Esophagus squamous epithelium (tissue), 5 donors: Measurements from ENCODE around the gene NNMT. TPM values are rescaled to one million over a fixed set of nuclear protein-coding genes. Genes with fewer than 3 reads are reported as not detected.

Source experiments
- DNase-seq: peaks from one replicate; lab custom pipeline; 2025; lab: John Stamatoyannopoulos, UW
- H3K27ac ChIP-seq, 4 donors: fragments of 200-600 bp; sonication (generic); one replicate each; pipeline ENCODE4 v1.5.1; 2016 to 2019; ENCODE audit warnings: mild to moderate bottlenecking in 1 of 4
- H3K27me3 ChIP-seq, 4 donors: fragments of 200-600 bp; sonication (generic); 1 replicate in 3 of 4; 2 replicates in 1 of 4; pipeline versions ENCODE4 v1.5.1 to v1.6.0; 2017 to 2021; ENCODE audit warnings: antibody characterized with exemption in 1 of 4
- H3K36me3 ChIP-seq, 3 donors: fragments of 200-600 bp; sonication (generic); one replicate each; pipeline ENCODE4 v1.5.1; 2016 to 2019
- H3K4me1 ChIP-seq, 3 donors: fragments of 200-600 bp; sonication (generic); one replicate each; pipeline ENCODE4 v1.5.1; 2017 to 2019
- H3K4me3 ChIP-seq, 4 donors: fragments of 200-600 bp; sonication (generic); 1 replicate in 3 of 4; 2 replicates in 1 of 4; pipeline ENCODE4 v1.5.1; 2016 to 2019; ENCODE audit warnings: mild to moderate bottlenecking in 2 of 4, moderate library complexity in 1 of 4
- H3K9me3 ChIP-seq, 3 donors: fragments of 200-600 bp; sonication (generic); one replicate each; pipeline ENCODE4 v1.5.1; 2016 to 2019
- POLR2A ChIP-seq, 4 donors: fragments of 450-650 bp; IDR thresholded peaks; one replicate each; pipeline ENCODE4 v1.6.1; 2017; ENCODE audit warnings: antibody characterized with exemption in 4 of 4, mild to moderate bottlenecking in 4 of 4, moderate library complexity in 3 of 4
- WGBS, 2 donors: methylation state at CpG; one replicate each; pipeline ENCODE4 v1.1.5; 2018; 5-methylcytosine and 5-hydroxymethylcytosine counted together
- intact Hi-C: fragments of 100-400 bp; cut with DNase I; formaldehyde crosslinking; loops from one replicate; pipeline ENCODE4 v1.15.0; 2022
- total RNA-seq, 4 donors: library from RNA; depleted of rRNA; stranded (reverse); fragments of >200 nt; gene quantifications; one replicate each; pipeline ENCODE4 v1.1.0, GENCODE V29; 2016
- TF ChIP-seq, protein P1 (sequence below), 6 experiments: fragments of 450-650 bp in 4 of 6; fragments of 200-600 bp in 2 of 6; sonication (generic) in 2 of 6; IDR thresholded peaks; one replicate each; pipeline ENCODE4 v1.5.1; 2016 to 2019; ENCODE audit warnings: antibody characterized with exemption in 6 of 6, mild to moderate bottlenecking in 4 of 6, moderate library complexity in 4 of 6
- donor health status: DM: yes; HTN: yes; CAD: no.

Gene NNMT
- total RNA-seq, 4 donors from 2014 or later = 4.1 to 142 (median 56.8) TPM

DNA sequence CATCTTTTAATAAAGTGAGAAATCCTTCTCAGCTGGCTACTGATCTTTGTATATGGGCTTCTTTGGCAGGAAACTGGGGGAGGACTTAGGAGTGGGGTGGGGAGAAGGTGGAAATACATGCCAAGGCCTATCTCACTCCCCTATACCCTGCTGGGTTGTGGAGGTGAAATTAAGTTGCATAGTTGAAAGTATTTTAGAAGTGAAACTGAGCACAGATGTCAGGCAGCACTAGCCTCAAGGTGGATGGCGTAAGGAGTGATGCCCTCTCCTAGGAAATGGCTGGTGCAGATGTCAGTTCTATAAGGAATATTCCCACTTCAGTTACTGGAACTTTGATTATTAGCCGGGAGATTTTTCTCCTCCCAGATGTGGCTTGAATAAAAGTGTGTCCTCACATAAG is 46.3 kb downstream of the NNMT start:
- intact Hi-C loops = no loop called here
- H3K36me3 ChIP-seq = no peaks in the 10 kb centered on the region
- peaks cover 0 to 7% (median 7%) of the 10 kb centered on the region in 3 donors for H3K4me1 ChIP-seq
- DNase-seq = no peak
- H3K27me3 ChIP-seq = no peaks in the 10 kb centered on the region
- H3K9me3 ChIP-seq = no peaks in the 10 kb centered on the region
- no peak overlapping the region for H3K4me3 ChIP-seq
- no peak for TF ChIP-seq POLR2A (IDR thresholded peaks at IDR 0.05)
- TF ChIP-seq, protein P1, sequence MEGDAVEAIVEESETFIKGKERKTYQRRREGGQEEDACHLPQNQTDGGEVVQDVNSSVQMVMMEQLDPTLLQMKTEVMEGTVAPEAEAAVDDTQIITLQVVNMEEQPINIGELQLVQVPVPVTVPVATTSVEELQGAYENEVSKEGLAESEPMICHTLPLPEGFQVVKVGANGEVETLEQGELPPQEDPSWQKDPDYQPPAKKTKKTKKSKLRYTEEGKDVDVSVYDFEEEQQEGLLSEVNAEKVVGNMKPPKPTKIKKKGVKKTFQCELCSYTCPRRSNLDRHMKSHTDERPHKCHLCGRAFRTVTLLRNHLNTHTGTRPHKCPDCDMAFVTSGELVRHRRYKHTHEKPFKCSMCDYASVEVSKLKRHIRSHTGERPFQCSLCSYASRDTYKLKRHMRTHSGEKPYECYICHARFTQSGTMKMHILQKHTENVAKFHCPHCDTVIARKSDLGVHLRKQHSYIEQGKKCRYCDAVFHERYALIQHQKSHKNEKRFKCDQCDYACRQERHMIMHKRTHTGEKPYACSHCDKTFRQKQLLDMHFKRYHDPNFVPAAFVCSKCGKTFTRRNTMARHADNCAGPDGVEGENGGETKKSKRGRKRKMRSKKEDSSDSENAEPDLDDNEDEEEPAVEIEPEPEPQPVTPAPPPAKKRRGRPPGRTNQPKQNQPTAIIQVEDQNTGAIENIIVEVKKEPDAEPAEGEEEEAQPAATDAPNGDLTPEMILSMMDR (IDR thresholded peaks at IDR 0.05) = no peak
- 92 to 95% methylated on average over 2 of the region's 2 CpGs for WGBS, 2 donors
- no peak overlapping the region for H3K27ac ChIP-seq

DNA sequence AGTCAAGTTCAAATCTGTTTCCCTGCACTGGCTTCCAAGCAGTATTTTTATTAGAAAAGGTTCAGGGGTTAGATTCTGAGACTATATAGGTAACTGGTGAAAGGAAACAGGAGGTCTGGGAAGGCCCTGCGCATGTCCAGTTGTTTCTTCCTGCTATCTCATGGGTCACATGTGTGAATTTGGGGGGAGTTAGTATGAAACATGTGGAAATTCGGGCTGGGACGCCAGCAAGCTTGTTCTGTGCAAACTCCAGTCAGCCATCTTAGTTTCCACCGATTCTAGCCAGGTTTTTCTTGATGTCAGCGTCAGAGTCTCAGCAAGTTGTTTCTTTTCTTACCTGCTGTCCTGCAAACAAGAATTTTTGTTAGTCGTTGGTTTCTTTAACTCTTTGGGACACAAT is 46.8 kb downstream of the NNMT start:
- no peak for DNase-seq
- intact Hi-C loops = no loop called here
- Histone ChIP-seq H3K4me3 (no peak overlapping the region), H3K27me3 (no peaks in the 10 kb centered on the region), H3K9me3 (no peaks in the 10 kb centered on the region), H3K4me1 (peaks cover 0 to 10% (median 7%) of the 10 kb centered on the region in 3 donors), H3K36me3 (no peaks in the 10 kb centered on the region), H3K27ac (no peak overlapping the region)
- 79 to 88% methylated on average over 6 of the region's 6 CpGs for WGBS, 2 donors
- TF ChIP-seq POLR2A (IDR thresholded peaks at IDR 0.05) = no peak
- TF ChIP-seq, protein P1 (IDR thresholded peaks at IDR 0.05) = no peak

DNA sequence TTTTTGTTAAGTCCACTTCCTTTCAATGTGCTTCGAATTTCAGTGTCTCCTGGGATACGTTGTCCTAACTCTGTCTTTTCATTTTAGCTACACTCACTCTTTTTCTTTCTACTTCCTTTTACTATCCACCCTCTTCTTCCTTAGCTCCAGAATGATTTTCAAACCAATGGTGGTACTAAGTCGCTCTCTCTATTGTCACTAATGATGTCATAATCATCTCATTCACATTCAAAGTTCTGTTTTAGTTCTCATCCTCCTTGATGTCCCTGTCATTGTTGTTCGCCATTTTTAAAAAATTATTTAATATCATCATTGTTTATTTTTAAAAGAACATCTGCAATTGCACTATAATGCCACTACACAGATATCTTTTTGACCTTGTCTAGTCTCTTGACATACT is 47.3 kb downstream of the NNMT start:
- 78 to 84% methylated on average over 4 of the region's 4 CpGs for WGBS, 2 donors
- H3K9me3 ChIP-seq = no peaks in the 10 kb centered on the region
- no peak overlapping the region for H3K27ac ChIP-seq
- TF ChIP-seq, protein P1 (IDR thresholded peaks at IDR 0.05) = no peak
- TF ChIP-seq POLR2A (IDR thresholded peaks at IDR 0.05) = no peak
- no peak overlapping the region for H3K4me3 ChIP-seq
- H3K4me1 ChIP-seq = peaks cover 2 to 15% (median 7%) of the 10 kb centered on the region in 3 donors
- no peaks in the 10 kb centered on the region for H3K36me3 ChIP-seq
- intact Hi-C loops = no loop called here
- H3K27me3 ChIP-seq = no peaks in the 10 kb centered on the region
- DNase-seq = no peak

DNA sequence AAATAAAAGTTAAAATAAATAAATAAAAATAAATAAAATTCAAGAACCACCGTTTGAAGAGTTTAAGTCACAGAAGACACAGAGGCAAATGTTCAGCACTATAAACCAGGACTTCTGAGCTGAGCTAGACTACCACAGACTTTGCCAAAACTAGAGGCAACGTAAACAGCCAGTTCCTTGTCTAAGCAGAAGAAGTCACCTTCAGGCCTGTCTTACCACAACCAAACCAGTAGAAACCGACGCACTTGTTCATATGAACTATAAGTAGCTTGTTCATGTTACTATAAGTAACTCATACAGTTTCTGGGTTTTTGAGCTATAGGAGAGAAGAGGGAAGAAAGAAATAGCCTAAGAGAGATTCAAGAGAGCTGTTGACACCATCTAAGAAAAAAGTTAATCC is 48.3 kb downstream of the NNMT start:
- Histone ChIP-seq H3K27me3 (no peaks in the 10 kb centered on the region), H3K36me3 (no peaks in the 10 kb centered on the region), H3K9me3 (no peaks in the 10 kb centered on the region), H3K4me3 (no peak overlapping the region), H3K27ac (no peak overlapping the region), H3K4me1 (peaks cover 7 to 25% (median 9%) of the 10 kb centered on the region in 3 donors)
- DNase-seq = no peak
- TF ChIP-seq, protein P1 (IDR thresholded peaks at IDR 0.05) = no peak
- TF ChIP-seq POLR2A (IDR thresholded peaks at IDR 0.05) = no peak
- WGBS, 2 donors = 64 to 79% methylated on average over 4 of the region's 4 CpGs
- intact Hi-C loops = no loop called here

DNA sequence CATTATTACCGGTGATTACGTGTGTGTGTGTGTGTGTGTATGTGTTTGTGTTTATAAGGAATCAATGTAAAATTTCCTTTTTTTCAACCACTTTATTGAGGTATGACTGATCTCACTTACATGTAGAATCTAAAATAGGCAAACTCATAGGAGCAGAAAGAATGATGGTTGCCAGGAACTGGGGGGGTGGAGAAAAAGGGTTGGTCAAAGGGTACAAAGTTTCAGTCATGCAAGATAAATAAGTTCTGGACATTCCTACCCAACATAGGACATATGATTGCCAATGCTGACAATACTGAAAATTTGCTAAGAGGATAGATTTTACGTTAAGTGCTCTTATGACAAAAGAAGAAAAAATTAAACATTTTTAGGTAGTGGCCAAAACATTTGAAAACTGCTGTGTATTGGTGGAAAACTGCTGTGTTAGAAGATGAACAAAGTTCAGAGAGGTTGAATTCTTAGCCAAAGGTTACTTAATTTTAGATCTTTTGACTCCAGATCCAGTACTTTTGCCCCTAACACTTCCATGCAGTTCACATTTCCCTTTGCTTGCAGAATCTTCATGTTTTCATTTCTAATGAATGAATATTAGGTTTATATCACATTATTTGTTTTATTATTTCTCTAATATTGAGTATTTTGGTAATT is 49.5 kb downstream of the NNMT start:
- no peak for DNase-seq
- H3K36me3 ChIP-seq = no peaks in the 10 kb centered on the region
- H3K27me3 ChIP-seq = no peaks in the 10 kb centered on the region
- H3K4me1 ChIP-seq = peaks cover 2 to 30% (median 9%) of the 10 kb centered on the region in 3 donors
- intact Hi-C loops = no loop called here
- H3K27ac ChIP-seq = no peak overlapping the region
- no peaks in the 10 kb centered on the region for H3K9me3 ChIP-seq
- TF ChIP-seq, protein P1 (IDR thresholded peaks at IDR 0.05) = no peak
- TF ChIP-seq POLR2A (IDR thresholded peaks at IDR 0.05) = no peak
- H3K4me3 ChIP-seq = no peak overlapping the region
- WGBS, 2 donors = 96 to 99% methylated on average over 3 of the region's 3 CpGs
